ENCODE measurements around the gene LRBA. TPM values are rescaled to one million over a fixed set of nuclear protein-coding genes. Genes with fewer than 3 reads are reported as not detected.

LRBA gene
- total and polyA plus RNA-seq, 2 donors (not counting 3 experiments of a cell fraction or from before 2014, with no cell fraction given): 18.0 to 35.1 TPM

- Histone ChIP-seq H3K27me3 (ENCODE audit: control insufficient read depth in 2 of 2, insufficient read depth in 2 of 2, low read length in 2 of 2) (no peaks in the 10 kb centered on the region), H3K27ac (ENCODE audit: insufficient read depth, low read depth, low read length) (peak overlapping the region; percentile 78), H2AFZ (ENCODE audit: low read depth, low read length) (no peak overlapping the region), H3K9ac (replicated peaks; ENCODE audit: extremely low read depth, insufficient read depth, low read length) (peak overlapping the region; percentile 64), H3K9me1 (replicated peaks; ENCODE audit: control insufficient read depth, extremely low read depth, insufficient read depth, low read length) (no peaks in the 10 kb centered on the region), H3K4me3 (replicated peaks in 1 of 3; ENCODE audit: insufficient read depth in 1 of 3, low read depth in 1 of 3, low read length in 3 of 3) (no peak overlapping the region), H3K4me2 (ENCODE audit: insufficient read depth, low read length) (peak overlapping the region; percentile 27), H3K79me2 (ENCODE audit: control insufficient read depth, insufficient read depth, low read length) (no peaks in the 10 kb centered on the region), H3K4me1 (ENCODE audit: control insufficient read depth, extremely low read depth, insufficient read depth, low read length) (peaks cover 62% of the 10 kb centered on the region), H3K36me3 (ENCODE audit: control insufficient read depth in 2 of 2, extremely low read depth in 1 of 2, insufficient read depth in 2 of 2, low read length in 2 of 2) (no peaks in the 10 kb centered on the region), H3K9me3 (replicated peaks; ENCODE audit: control insufficient read depth, insufficient read depth, low read length) (no peaks in the 10 kb centered on the region), H4K20me1 (replicated peaks; ENCODE audit: control insufficient read depth, extremely low read depth, insufficient read depth, low read length) (no peaks in the 10 kb centered on the region)
- FAIRE-seq (no peak), DNase-seq (ENCODE audit: low read depth, low spot score) (no peak)
- CTCF ChIA-PET: interaction anchor here (1.9 kb wide), 1 partner anchor 560 kb away, joined by 6 read pairs; no protein-coding TSS in a partner anchor
- intact Hi-C loops (cut with micrococcal nuclease): loop anchor here (5.0 kb wide), 3 partner anchors 71 to 276 kb away; partner anchors contain the start of gene MAB21L2
- no peak for TF ChIP-seq MYC (IDR thresholded peaks at IDR 0.05; ENCODE audit: low read depth, low read length)
- TF ChIP-seq POLR2A (IDR thresholded peaks at IDR 0.05; ENCODE audit: low read depth, low read length): no peak
- TF ChIP-seq POLR2AphosphoS5 (IDR thresholded peaks at IDR 0.05; ENCODE audit: insufficient read depth, low read depth, low read length): no peak
- TF ChIP-seq, protein P1, sequence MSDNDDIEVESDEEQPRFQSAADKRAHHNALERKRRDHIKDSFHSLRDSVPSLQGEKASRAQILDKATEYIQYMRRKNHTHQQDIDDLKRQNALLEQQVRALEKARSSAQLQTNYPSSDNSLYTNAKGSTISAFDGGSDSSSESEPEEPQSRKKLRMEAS (IDR thresholded peaks at IDR 0.05; ENCODE audit: insufficient read depth, insufficient read length): no peak
- TF ChIP-seq, protein P2, sequence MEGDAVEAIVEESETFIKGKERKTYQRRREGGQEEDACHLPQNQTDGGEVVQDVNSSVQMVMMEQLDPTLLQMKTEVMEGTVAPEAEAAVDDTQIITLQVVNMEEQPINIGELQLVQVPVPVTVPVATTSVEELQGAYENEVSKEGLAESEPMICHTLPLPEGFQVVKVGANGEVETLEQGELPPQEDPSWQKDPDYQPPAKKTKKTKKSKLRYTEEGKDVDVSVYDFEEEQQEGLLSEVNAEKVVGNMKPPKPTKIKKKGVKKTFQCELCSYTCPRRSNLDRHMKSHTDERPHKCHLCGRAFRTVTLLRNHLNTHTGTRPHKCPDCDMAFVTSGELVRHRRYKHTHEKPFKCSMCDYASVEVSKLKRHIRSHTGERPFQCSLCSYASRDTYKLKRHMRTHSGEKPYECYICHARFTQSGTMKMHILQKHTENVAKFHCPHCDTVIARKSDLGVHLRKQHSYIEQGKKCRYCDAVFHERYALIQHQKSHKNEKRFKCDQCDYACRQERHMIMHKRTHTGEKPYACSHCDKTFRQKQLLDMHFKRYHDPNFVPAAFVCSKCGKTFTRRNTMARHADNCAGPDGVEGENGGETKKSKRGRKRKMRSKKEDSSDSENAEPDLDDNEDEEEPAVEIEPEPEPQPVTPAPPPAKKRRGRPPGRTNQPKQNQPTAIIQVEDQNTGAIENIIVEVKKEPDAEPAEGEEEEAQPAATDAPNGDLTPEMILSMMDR (IDR thresholded peaks at IDR 0.05; ENCODE audit: extremely low read depth in 1 of 2, insufficient read depth in 1 of 2, low read depth in 1 of 2, low read length in 2 of 2): no peak
- TF ChIP-seq EZH2 (IDR thresholded peaks at IDR 0.05; ENCODE audit: borderline replicate concordance, low read depth, low read length, severe bottlenecking): no peak
- no peak for TF ChIP-seq GATA2 (IDR thresholded peaks at IDR 0.05; ENCODE audit: insufficient read depth, insufficient read length, low read depth, low read length)
- no peak for TF ChIP-seq FOS (IDR thresholded peaks at IDR 0.05; ENCODE audit: borderline replicate concordance, insufficient read depth, low read length)
- TF ChIP-seq JUN (IDR thresholded peaks at IDR 0.05; ENCODE audit: borderline replicate concordance, insufficient read depth, insufficient read length, low read depth): no peak
- dilution Hi-C loops (cut with MboI; ENCODE audit: extremely low pct_ligation_motif_present, low sequenced_read_pairs): no loop called here
- BruUV-seq (replicated peaks): no TSS peak
- POLR2A ChIA-PET: no interaction called here
Observed at GRCh38 chr4:150306719-150307118, 708.4 kb downstream of the LRBA start.
